Measurements from ENCODE around the gene IVNS1ABP.

Gene IVNS1ABP

GRCh38 chr1:185284116-185284515 lies 32.9 kb downstream of the IVNS1ABP start:
- Histone ChIP-seq H3K27me3 (replicated peaks; ENCODE audit: control insufficient read depth, insufficient read depth, low read length) (no peaks in the 10 kb centered on the region), H3K4me3 (replicated peaks; ENCODE audit: low read depth, low read length) (no peak overlapping the region), H3K36me3 (ENCODE audit: control insufficient read depth, insufficient read depth, low read length) (no peaks in the 10 kb centered on the region)
- DNase-seq (ENCODE audit: extremely low read depth, insufficient read length), result no peak
- no peak for TF ChIP-seq CTCF (IDR thresholded peaks at IDR 0.05; ENCODE audit: insufficient read depth, low read length, poor library complexity, severe bottlenecking)

- TF ChIP-seq CTCF (IDR thresholded peaks at IDR 0.05; ENCODE audit: insufficient read depth, low read length, poor library complexity, severe bottlenecking), result no peak
- H3K4me3 ChIP-seq (replicated peaks; ENCODE audit: low read depth, low read length), result no peak overlapping the region
Measured at GRCh38 chr1:185281245-185281644, 35.8 kb downstream of the IVNS1ABP start.

GRCh38 chr1:185280589-185280988 lies 36.5 kb downstream of the IVNS1ABP start:
- no peak for DNase-seq (ENCODE audit: extremely low read depth, insufficient read length)
- H3K27me3 ChIP-seq (replicated peaks; ENCODE audit: control insufficient read depth, insufficient read depth, low read length), result no peaks in the 10 kb centered on the region
- TF ChIP-seq CTCF (IDR thresholded peaks at IDR 0.05; ENCODE audit: insufficient read depth, low read length, poor library complexity, severe bottlenecking), result no peak
- H3K4me3 ChIP-seq (replicated peaks; ENCODE audit: low read depth, low read length), result no peak overlapping the region
- no peaks in the 10 kb centered on the region for H3K36me3 ChIP-seq (ENCODE audit: control insufficient read depth, insufficient read depth, low read length)

More at GRCh38 chr1:185281245-185281644, 35.8 kb downstream of the IVNS1ABP start:
- Histone ChIP-seq H3K36me3 (ENCODE audit: control insufficient read depth, insufficient read depth, low read length) (no peaks in the 10 kb centered on the region), H3K27me3 (replicated peaks; ENCODE audit: control insufficient read depth, insufficient read depth, low read length) (no peaks in the 10 kb centered on the region)
- no peak for DNase-seq (ENCODE audit: extremely low read depth, insufficient read length)

GRCh38 chr1:185279571-185279970 lies 37.5 kb downstream of the IVNS1ABP start:
- no peak for TF ChIP-seq CTCF (IDR thresholded peaks at IDR 0.05; ENCODE audit: insufficient read depth, low read length, poor library complexity, severe bottlenecking)
- Histone ChIP-seq H3K36me3 (ENCODE audit: control insufficient read depth, insufficient read depth, low read length) (no peaks in the 10 kb centered on the region), H3K27me3 (replicated peaks; ENCODE audit: control insufficient read depth, insufficient read depth, low read length) (no peaks in the 10 kb centered on the region), H3K4me3 (replicated peaks; ENCODE audit: low read depth, low read length) (no peak overlapping the region)
- no peak for DNase-seq (ENCODE audit: extremely low read depth, insufficient read length)

- Histone ChIP-seq H3K36me3 (ENCODE audit: control insufficient read depth, insufficient read depth, low read length) (no peaks in the 10 kb centered on the region), H3K4me3 (replicated peaks; ENCODE audit: low read depth, low read length) (no peak overlapping the region), H3K27me3 (replicated peaks; ENCODE audit: control insufficient read depth, insufficient read depth, low read length) (no peaks in the 10 kb centered on the region)
- DNase-seq (ENCODE audit: extremely low read depth, insufficient read length), result no peak
- TF ChIP-seq CTCF (IDR thresholded peaks at IDR 0.05; ENCODE audit: insufficient read depth, low read length, poor library complexity, severe bottlenecking), result no peak
Measured at GRCh38 chr1:185271921-185272320, 45.1 kb downstream of the IVNS1ABP start.

GRCh38 chr1:185268352-185268751 lies 48.7 kb downstream of the IVNS1ABP start:
- Histone ChIP-seq H3K4me3 (replicated peaks; ENCODE audit: low read depth, low read length) (no peak overlapping the region), H3K27me3 (replicated peaks; ENCODE audit: control insufficient read depth, insufficient read depth, low read length) (no peaks in the 10 kb centered on the region), H3K36me3 (ENCODE audit: control insufficient read depth, insufficient read depth, low read length) (no peaks in the 10 kb centered on the region)
- TF ChIP-seq CTCF (IDR thresholded peaks at IDR 0.05; ENCODE audit: insufficient read depth, low read length, poor library complexity, severe bottlenecking), result no peak
- no peak for DNase-seq (ENCODE audit: extremely low read depth, insufficient read length)

All from GM06990 (cell line).